Measurements from ENCODE around the gene PPFIA4. TPM values are rescaled to one million over a fixed set of nuclear protein-coding genes. Genes with fewer than 3 reads are reported as not detected.

PPFIA4 gene
- total and polyA plus RNA-seq, 8 donors: 0.09 to 0.82 (median 0.36) TPM

GRCh38 chr1:203035111-203036000 is 9.1 kb downstream of the PPFIA4 start:
- Histone ChIP-seq H3K27me3 (no peaks in the 10 kb centered on the region), H3K4me1 (no peaks in the 10 kb centered on the region), H3K4me3 (no peak overlapping the region), H3K27ac (no peak overlapping the region), H3K36me3 (no peaks in the 10 kb centered on the region), H3K9me3 (no peaks in the 10 kb centered on the region)
- ATAC-seq: no peak
- no peak for DNase-seq
- no peak for FAIRE-seq
- 72 to 76% methylated on average over 15 of the region's 15 CpGs for WGBS, 2 donors
- TF ChIP-seq CTCF (IDR thresholded peaks at IDR 0.05): no peak
- intact Hi-C loops (cut with DNase I): loop anchor here in 1 of 3 donors (5.0 kb wide), 1 partner anchor 182 kb away; no protein-coding TSS in a partner anchor

GRCh38 chr1:203036135-203036534 is 9.8 kb downstream of the PPFIA4 start:
- WGBS, 2 donors: 57 to 59% methylated on average over 4 of the region's 4 CpGs
- no peak for ATAC-seq
- intact Hi-C loops (cut with DNase I): loop anchor here in 1 of 3 donors (5.0 kb wide), 1 partner anchor 181 kb away; no protein-coding TSS in a partner anchor
- Histone ChIP-seq H3K4me1 (no peaks in the 10 kb centered on the region), H3K4me3 (no peak overlapping the region), H3K36me3 (no peaks in the 10 kb centered on the region), H3K9me3 (no peaks in the 10 kb centered on the region), H3K27ac (no peak overlapping the region), H3K27me3 (no peaks in the 10 kb centered on the region)
- no peak for DNase-seq
- no peak for FAIRE-seq
- no peak for TF ChIP-seq CTCF (IDR thresholded peaks at IDR 0.05)

GRCh38 chr1:203036537-203036936 is 10.2 kb downstream of the PPFIA4 start:
- Histone ChIP-seq H3K36me3 (no peaks in the 10 kb centered on the region), H3K9me3 (no peaks in the 10 kb centered on the region), H3K27me3 (no peaks in the 10 kb centered on the region), H3K4me1 (no peaks in the 10 kb centered on the region), H3K27ac (no peak overlapping the region), H3K4me3 (no peak overlapping the region)
- no peak for TF ChIP-seq CTCF (IDR thresholded peaks at IDR 0.05)
- no peak for ATAC-seq
- DNase-seq: no peak
- WGBS, 2 donors: 55 to 63% methylated on average over 2 of the region's 2 CpGs
- no peak for FAIRE-seq
- intact Hi-C loops (cut with DNase I): loop anchor here in 1 of 3 donors (5.0 kb wide), 1 partner anchor 181 kb away; no protein-coding TSS in a partner anchor

GRCh38 chr1:203037509-203038190 is 11.4 kb downstream of the PPFIA4 start:
- WGBS, 2 donors: 66 to 72% methylated on average over 10 of the region's 10 CpGs
- Histone ChIP-seq H3K4me1 (no peaks in the 10 kb centered on the region), H3K4me3 (no peak overlapping the region), H3K27me3 (no peaks in the 10 kb centered on the region), H3K27ac (no peak overlapping the region), H3K36me3 (no peaks in the 10 kb centered on the region), H3K9me3 (no peaks in the 10 kb centered on the region)
- ATAC-seq (no peak), DNase-seq (no peak), FAIRE-seq (no peak)
- intact Hi-C loops (cut with DNase I): loop anchor here in 1 of 3 donors (5.0 kb wide), 1 partner anchor 180 kb away; no protein-coding TSS in a partner anchor
- TF ChIP-seq CTCF (IDR thresholded peaks at IDR 0.05): no peak
